ENCODE data around the gene METTL15.
A peak's percentile ranks its signal among the peaks of the same experiment; 100 is the strongest.

The METTL15 gene, protein sequence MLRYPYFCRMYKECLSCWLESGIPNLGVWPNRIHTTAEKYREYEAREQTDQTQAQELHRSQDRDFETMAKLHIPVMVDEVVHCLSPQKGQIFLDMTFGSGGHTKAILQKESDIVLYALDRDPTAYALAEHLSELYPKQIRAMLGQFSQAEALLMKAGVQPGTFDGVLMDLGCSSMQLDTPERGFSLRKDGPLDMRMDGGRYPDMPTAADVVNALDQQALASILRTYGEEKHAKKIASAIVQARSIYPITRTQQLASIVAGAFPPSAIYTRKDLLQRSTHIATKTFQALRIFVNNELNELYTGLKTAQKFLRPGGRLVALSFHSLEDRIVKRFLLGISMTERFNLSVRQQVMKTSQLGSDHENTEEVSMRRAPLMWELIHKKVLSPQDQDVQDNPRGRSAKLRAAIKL

DNA sequence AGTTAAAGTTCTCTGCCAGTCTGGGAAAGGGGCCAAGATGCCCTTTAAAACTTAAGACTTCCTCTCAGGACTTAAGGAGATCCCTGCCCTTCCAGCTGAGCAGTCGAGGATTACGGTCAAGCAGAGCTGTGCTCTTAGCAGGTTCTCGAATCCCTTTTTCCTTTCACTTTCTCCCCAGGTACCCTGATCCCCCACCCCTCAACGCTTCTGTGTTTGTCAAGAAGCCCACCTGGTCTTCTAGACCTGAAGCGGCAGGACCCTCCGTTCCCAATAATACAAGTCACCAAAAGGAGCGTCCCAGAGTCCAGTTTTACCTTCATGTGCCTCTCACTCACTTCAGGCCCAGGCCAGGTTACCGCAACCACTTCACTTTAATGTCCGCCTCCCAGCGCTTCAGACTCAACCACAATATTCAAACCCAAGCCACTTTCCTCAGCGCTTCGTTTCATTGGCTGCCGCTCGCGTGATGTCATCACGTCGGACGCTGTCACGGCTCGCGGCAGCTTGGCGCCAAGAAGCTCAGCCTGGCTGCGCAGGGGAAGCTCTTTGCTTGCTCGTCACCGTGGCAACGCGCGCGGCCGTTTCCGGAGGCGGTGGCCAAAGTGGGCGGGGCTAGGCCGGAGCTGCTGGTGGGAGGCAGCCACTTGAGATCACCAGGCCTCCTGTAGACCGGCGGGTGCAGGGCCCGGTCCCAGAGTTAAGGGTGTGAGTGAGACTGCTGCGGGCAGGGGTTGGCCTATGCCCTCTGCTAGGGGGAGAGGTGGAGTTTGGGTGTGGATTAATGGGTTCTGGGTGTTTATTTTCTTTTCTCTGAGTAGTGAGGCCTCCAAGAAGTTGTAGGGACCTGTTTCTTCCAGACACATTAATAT lies at the start of gene METTL15, which contains the start of gene KIF18A:
TSS of gene METTL15 (plus strand) at position 639 of the 869 bp plus-strand sequence. CDS start 4,947 bp downstream, outside the sequence.
TSS of gene KIF18A (minus strand) at position 407 of the 869 bp plus-strand sequence. CDS start 10,209 bp downstream, outside the sequence.
- no peaks in the 10 kb centered on the region for H3K27me3 ChIP-seq (replicated peaks; ENCODE audit: control insufficient read depth, insufficient read depth, low read length)
- peak; percentile 100 for DNase-seq (ENCODE audit: extremely low read depth, insufficient read length)
- H3K4me3 ChIP-seq (replicated peaks; ENCODE audit: low read depth, low read length) = peak within 1 kb of the TSS; percentile 86
- TF ChIP-seq, protein P1, sequence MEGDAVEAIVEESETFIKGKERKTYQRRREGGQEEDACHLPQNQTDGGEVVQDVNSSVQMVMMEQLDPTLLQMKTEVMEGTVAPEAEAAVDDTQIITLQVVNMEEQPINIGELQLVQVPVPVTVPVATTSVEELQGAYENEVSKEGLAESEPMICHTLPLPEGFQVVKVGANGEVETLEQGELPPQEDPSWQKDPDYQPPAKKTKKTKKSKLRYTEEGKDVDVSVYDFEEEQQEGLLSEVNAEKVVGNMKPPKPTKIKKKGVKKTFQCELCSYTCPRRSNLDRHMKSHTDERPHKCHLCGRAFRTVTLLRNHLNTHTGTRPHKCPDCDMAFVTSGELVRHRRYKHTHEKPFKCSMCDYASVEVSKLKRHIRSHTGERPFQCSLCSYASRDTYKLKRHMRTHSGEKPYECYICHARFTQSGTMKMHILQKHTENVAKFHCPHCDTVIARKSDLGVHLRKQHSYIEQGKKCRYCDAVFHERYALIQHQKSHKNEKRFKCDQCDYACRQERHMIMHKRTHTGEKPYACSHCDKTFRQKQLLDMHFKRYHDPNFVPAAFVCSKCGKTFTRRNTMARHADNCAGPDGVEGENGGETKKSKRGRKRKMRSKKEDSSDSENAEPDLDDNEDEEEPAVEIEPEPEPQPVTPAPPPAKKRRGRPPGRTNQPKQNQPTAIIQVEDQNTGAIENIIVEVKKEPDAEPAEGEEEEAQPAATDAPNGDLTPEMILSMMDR (IDR thresholded peaks at IDR 0.05; ENCODE audit: insufficient read depth, low read length, poor library complexity, severe bottlenecking) = no peak
- H3K36me3 ChIP-seq (ENCODE audit: control insufficient read depth, insufficient read depth, low read length) = no peaks in the 10 kb centered on the region

DNA sequence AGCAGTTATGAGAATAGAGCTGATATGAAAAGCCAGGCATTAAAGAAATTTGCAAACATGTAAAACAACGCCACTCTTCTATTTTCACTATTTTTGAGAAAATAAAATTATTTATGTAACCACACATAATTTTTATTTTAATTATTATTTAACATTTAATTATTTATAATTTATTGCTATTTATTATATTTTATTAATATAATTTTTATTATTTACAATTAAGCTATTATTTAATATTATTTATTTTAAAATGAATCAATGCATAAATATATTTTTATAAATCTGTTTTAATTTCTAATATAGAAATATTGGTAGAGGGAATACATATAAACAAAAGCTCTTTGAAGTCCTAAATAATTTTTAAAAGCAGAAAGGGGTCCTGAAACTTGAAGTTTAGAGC lies 36.9 kb upstream of the METTL15 start:
- Histone ChIP-seq H3K36me3 (ENCODE audit: control insufficient read depth, insufficient read depth, low read length) (peaks cover 2% of the 10 kb centered on the region), H3K27me3 (replicated peaks; ENCODE audit: control insufficient read depth, insufficient read depth, low read length) (no peaks in the 10 kb centered on the region), H3K4me3 (replicated peaks; ENCODE audit: low read depth, low read length) (no peak overlapping the region)
- TF ChIP-seq, protein P1 (IDR thresholded peaks at IDR 0.05; ENCODE audit: insufficient read depth, low read length, poor library complexity, severe bottlenecking) = no peak
- DNase-seq (ENCODE audit: extremely low read depth, insufficient read length) = no peak

DNA sequence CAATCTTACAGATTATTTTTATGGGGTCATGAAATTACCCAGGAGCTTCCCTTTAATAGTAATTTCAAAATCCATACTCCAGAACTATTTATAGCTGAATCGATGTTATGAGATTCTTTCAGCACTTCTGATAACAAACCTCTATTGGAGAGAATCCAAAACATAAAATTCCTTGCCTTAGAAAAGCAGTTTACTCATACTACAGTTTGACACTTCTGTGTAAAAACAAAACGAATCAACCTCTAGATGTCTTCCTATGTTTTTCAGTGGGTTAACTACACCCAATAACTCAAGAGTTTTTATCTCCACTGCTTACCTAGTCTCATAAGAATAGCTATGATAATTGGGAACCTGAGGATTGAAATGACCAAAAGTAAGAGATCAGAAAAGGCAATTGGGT lies 35.9 kb upstream of the METTL15 start:
- TF ChIP-seq, protein P1 (IDR thresholded peaks at IDR 0.05; ENCODE audit: insufficient read depth, low read length, poor library complexity, severe bottlenecking) = no peak
- Histone ChIP-seq H3K27me3 (replicated peaks; ENCODE audit: control insufficient read depth, insufficient read depth, low read length) (no peaks in the 10 kb centered on the region), H3K36me3 (ENCODE audit: control insufficient read depth, insufficient read depth, low read length) (peaks cover 2% of the 10 kb centered on the region), H3K4me3 (replicated peaks; ENCODE audit: low read depth, low read length) (no peak overlapping the region)
- DNase-seq (ENCODE audit: extremely low read depth, insufficient read length) = no peak

DNA sequence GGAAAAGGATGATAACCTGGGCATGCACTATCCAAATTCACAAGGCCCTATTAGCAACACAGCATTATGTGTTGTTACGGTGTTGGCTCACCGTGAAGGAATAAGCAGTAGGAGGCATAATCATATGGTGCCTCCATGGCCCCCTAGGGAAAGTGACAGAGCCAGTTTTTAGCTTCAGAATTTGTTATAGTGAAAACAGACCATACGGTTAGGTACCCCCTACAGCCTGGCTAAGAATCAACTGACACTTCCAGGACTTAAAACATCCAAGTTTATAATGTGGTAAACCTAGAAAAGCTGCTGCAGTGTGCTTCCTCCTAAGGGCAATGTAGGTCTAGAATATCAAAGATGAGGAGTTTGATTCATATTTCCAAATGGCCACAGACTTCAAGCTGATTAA lies 30.7 kb upstream of the METTL15 start:
- TF ChIP-seq, protein P1 (IDR thresholded peaks at IDR 0.05; ENCODE audit: insufficient read depth, low read length, poor library complexity, severe bottlenecking) = no peak
- DNase-seq (ENCODE audit: extremely low read depth, insufficient read length) = no peak
- Histone ChIP-seq H3K36me3 (ENCODE audit: control insufficient read depth, insufficient read depth, low read length) (no peaks in the 10 kb centered on the region; the same call in 1 of the 2 replicates), H3K4me3 (replicated peaks; ENCODE audit: low read depth, low read length) (no peak overlapping the region), H3K27me3 (replicated peaks; ENCODE audit: control insufficient read depth, insufficient read depth, low read length) (no peaks in the 10 kb centered on the region)

DNA sequence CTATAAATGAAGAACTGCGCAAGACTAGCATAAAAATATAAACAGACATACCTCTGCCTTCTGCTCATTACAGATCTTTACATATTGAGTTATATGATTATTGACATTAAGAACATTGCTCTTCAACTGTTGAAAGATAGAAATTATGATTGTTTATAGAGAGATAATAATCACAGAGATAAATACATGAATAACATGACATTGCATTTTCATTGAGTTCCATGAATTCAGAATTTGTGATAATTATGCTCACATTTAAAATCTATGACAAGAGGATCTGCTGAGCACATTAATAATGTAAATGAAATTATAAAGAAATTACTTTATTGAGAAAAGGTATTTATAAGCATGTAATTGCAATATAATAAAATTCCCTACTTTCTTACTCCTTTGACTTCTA lies 25.1 kb upstream of the METTL15 start:
- TF ChIP-seq, protein P1 (IDR thresholded peaks at IDR 0.05; ENCODE audit: insufficient read depth, low read length, poor library complexity, severe bottlenecking) = no peak
- no peak for DNase-seq (ENCODE audit: extremely low read depth, insufficient read length)
- H3K27me3 ChIP-seq (replicated peaks; ENCODE audit: control insufficient read depth, insufficient read depth, low read length) = no peaks in the 10 kb centered on the region
- H3K36me3 ChIP-seq (ENCODE audit: control insufficient read depth, insufficient read depth, low read length) = no peaks in the 10 kb centered on the region; the same call in 1 of the 2 replicates
- no peak overlapping the region for H3K4me3 ChIP-seq (replicated peaks; ENCODE audit: low read depth, low read length)
